Stimulated activated CD8-positive, alpha-beta memory T cell treated with anti-CD3 and anti-CD28 coated beads, Interleukin-15, amount 100 ng/mL, for 24 hours (primary cell): ENCODE results near the gene KATNA1.
A peak's percentile ranks its signal among the peaks of the same experiment; 100 is the strongest.
"Not testable (repeated sequence)": the region's sequence is repeated elsewhere in the genome, so short reads cannot be mapped to it uniquely, and the experiment has no call there.

Experiments
- DNase-seq: peaks from one replicate; pipeline ENCODE4 v3.0.0-alpha.2; 2020; ENCODE audit warnings: low read depth

The KATNA1 gene

GRCh38 chr6:149648148-149649145 lies at the start of gene KATNA1:
Gene KATNA1 (minus strand): TSS chr6:149648714. CDS start chr6:149638547, 10,167 bp downstream.
- DNase-seq = peak; percentile 79

GRCh38 chr6:149698175-149698574 lies 49.7 kb upstream of the KATNA1 start:
- no peak for DNase-seq

- no peak for DNase-seq
These were observed 48.4 kb upstream of the KATNA1 start for GRCh38 chr6:149696901-149697300.

GRCh38 chr6:149694921-149695320 lies 46.4 kb upstream of the KATNA1 start:
- DNase-seq = no peak

- no peak for DNase-seq
These were observed 42.7 kb upstream of the KATNA1 start for GRCh38 chr6:149691201-149691600.

- DNase-seq = no peak
These were observed 37.7 kb upstream of the KATNA1 start for GRCh38 chr6:149686230-149686629.

- DNase-seq = no peak
These were observed 34.8 kb upstream of the KATNA1 start for GRCh38 chr6:149683256-149683859.

- DNase-seq = not testable (repeated sequence)
These were observed 33.3 kb upstream of the KATNA1 start for GRCh38 chr6:149681845-149682244.

GRCh38 chr6:149681209-149681608 lies 32.7 kb upstream of the KATNA1 start:
- no peak for DNase-seq

GRCh38 chr6:149680503-149680902 lies 32.0 kb upstream of the KATNA1 start:
- no peak for DNase-seq

GRCh38 chr6:149672265-149672664 lies 23.8 kb upstream of the KATNA1 start:
- not testable (repeated sequence) for DNase-seq

- DNase-seq = no peak
These were observed 11.5 kb upstream of the KATNA1 start for GRCh38 chr6:149660028-149660427.

- DNase-seq = no peak
These were observed 8.9 kb upstream of the KATNA1 start for GRCh38 chr6:149657441-149657840.

GRCh38 chr6:149651056-149651455 lies 2.5 kb upstream of the KATNA1 start:
- no peak for DNase-seq

- no peak for DNase-seq
These were observed 1.9 kb downstream of the KATNA1 start for GRCh38 chr6:149646599-149646998.

- DNase-seq = no peak
These were observed 5.5 kb downstream of the KATNA1 start for GRCh38 chr6:149642829-149643580.

- no peak for DNase-seq
These were observed 12.4 kb downstream of the KATNA1 start for GRCh38 chr6:149636124-149636523.

- DNase-seq = no peak
These were observed 14.2 kb downstream of the KATNA1 start for GRCh38 chr6:149634315-149634714.

GRCh38 chr6:149628875-149629510 lies 19.5 kb downstream of the KATNA1 start:
- no peak for DNase-seq

- no peak for DNase-seq
These were observed 20.8 kb downstream of the KATNA1 start for GRCh38 chr6:149627672-149628071.

GRCh38 chr6:149615805-149616204 lies 32.7 kb downstream of the KATNA1 start:
- no peak for DNase-seq

GRCh38 chr6:149614337-149614736 lies 34.2 kb downstream of the KATNA1 start:
- DNase-seq = no peak
